Measurements from ENCODE around the gene ATP10A.
"Not testable (repeated sequence)": the region's sequence is repeated elsewhere in the genome, so short reads cannot be mapped to it uniquely, and the experiment has no call there.

ATP10A gene

GRCh38 chr15:25773248-25773647 lies 89.9 kb downstream of the ATP10A start:
- DNase-seq (ENCODE audit: low read depth) = no peak

- DNase-seq (ENCODE audit: low read depth) = no peak
These were observed 90.6 kb downstream of the ATP10A start for GRCh38 chr15:25772500-25772899.

GRCh38 chr15:25771736-25772135 lies 91.4 kb downstream of the ATP10A start:
- DNase-seq (ENCODE audit: low read depth) = not testable (repeated sequence)

GRCh38 chr15:25771338-25771706 lies 91.8 kb downstream of the ATP10A start:
- DNase-seq (ENCODE audit: low read depth) = no peak

GRCh38 chr15:25770618-25771337 lies 92.3 kb downstream of the ATP10A start:
- DNase-seq (ENCODE audit: low read depth) = no peak

- DNase-seq (ENCODE audit: low read depth) = no peak
These were observed 93.1 kb downstream of the ATP10A start for GRCh38 chr15:25770031-25770430.

- DNase-seq (ENCODE audit: low read depth) = no peak
These were observed 94.9 kb downstream of the ATP10A start for GRCh38 chr15:25768271-25768670.

GRCh38 chr15:25767356-25768151 lies 95.6 kb downstream of the ATP10A start:
- no peak for DNase-seq (ENCODE audit: low read depth)

GRCh38 chr15:25766417-25766816 lies 96.7 kb downstream of the ATP10A start:
- no peak for DNase-seq (ENCODE audit: low read depth)

GRCh38 chr15:25764980-25765735 lies 98.0 kb downstream of the ATP10A start:
- DNase-seq (ENCODE audit: low read depth) = no peak

GRCh38 chr15:25763954-25764353 lies 99.2 kb downstream of the ATP10A start:
- no peak for DNase-seq (ENCODE audit: low read depth)

GRCh38 chr15:25763331-25763751 lies 99.8 kb downstream of the ATP10A start:
- DNase-seq (ENCODE audit: low read depth) = no peak

GRCh38 chr15:25761971-25762662 lies 101.0 kb downstream of the ATP10A start:
- no peak for DNase-seq (ENCODE audit: low read depth)

GRCh38 chr15:25759421-25759820 lies 103.7 kb downstream of the ATP10A start:
- DNase-seq (ENCODE audit: low read depth) = no peak

GRCh38 chr15:25758612-25759011 lies 104.5 kb downstream of the ATP10A start:
- DNase-seq (ENCODE audit: low read depth) = not testable (repeated sequence)

- DNase-seq (ENCODE audit: low read depth) = no peak
These were observed 119.4 kb downstream of the ATP10A start for GRCh38 chr15:25743548-25744275.

- no peak for DNase-seq (ENCODE audit: low read depth)
These were observed 120.2 kb downstream of the ATP10A start for GRCh38 chr15:25742776-25743547.

GRCh38 chr15:25742041-25742730 lies 120.9 kb downstream of the ATP10A start:
- no peak for DNase-seq (ENCODE audit: low read depth)

GRCh38 chr15:25741256-25741580 lies 121.9 kb downstream of the ATP10A start:
- no peak for DNase-seq (ENCODE audit: low read depth)

Measured in activated gamma-delta T cell treated with anti-CD3 and anti-CD28 coated beads, Interleukin-2, amount 50 U/mL, for 16 hours (primary cell).